Upper lobe of right lung (tissue), 1 donor: ENCODE data around the gene TIPRL. TPM values are rescaled to one million over a fixed set of nuclear protein-coding genes. Genes with fewer than 3 reads are reported as not detected.

ENCODE experiments used
- ATAC-seq: fragments of 200-7000 bp; cut with Tn5 transposase; one replicate; pipeline ENCODE4 v1.9.1; 2020; ENCODE audit warnings: mild to moderate bottlenecking, moderate library complexity
- DNase-seq: peaks from one replicate; pipeline ENCODE4 v3.0.0-alpha.2; 2020
- H3K27ac ChIP-seq: fragments of 200-600 bp; one replicate; pipeline ENCODE4 v1.8.0; 2022
- H3K27me3 ChIP-seq: fragments of 200-600 bp; one replicate; pipeline ENCODE4 v1.8.0; 2022; ENCODE audit warnings: mild to moderate bottlenecking
- H3K36me3 ChIP-seq: fragments of 200-600 bp; one replicate; pipeline ENCODE4 v1.8.0; 2022
- H3K4me1 ChIP-seq: fragments of 200-600 bp; one replicate; pipeline ENCODE4 v1.8.0; 2022
- H3K4me3 ChIP-seq: fragments of 200-600 bp; one replicate; pipeline ENCODE4 v1.8.0; 2022; ENCODE audit warnings: mild to moderate bottlenecking
- H3K9me3 ChIP-seq: fragments of 200-600 bp; one replicate; pipeline ENCODE4 v1.8.0; 2022
- intact Hi-C: fragments of 100-400 bp; cut with DNase I; formaldehyde crosslinking; loops from one replicate; pipeline ENCODE4 v1.11.0; 2022
- total RNA-seq: library from RNA; stranded (reverse); fragmentation: NEBNext Ultra II Directional; extraction: Animal tissue kit (Norgen Biotek cat#: 25700); gene quantifications from one replicate; pipeline ENCODE4 v1.2.1, GENCODE V29; 2021
- TF ChIP-seq, protein P1 (sequence below): fragments of 200-600 bp; IDR thresholded peaks from one replicate; pipeline ENCODE4 v1.8.0; 2022; ENCODE audit warnings: antibody characterized with exemption
- donor health status: DM: no; HTN: yes; CAD: no; lungs with severe emphysema.

TIPRL gene
- total RNA-seq, 1 donor from 2014 or later = 26.9 TPM

DNA sequence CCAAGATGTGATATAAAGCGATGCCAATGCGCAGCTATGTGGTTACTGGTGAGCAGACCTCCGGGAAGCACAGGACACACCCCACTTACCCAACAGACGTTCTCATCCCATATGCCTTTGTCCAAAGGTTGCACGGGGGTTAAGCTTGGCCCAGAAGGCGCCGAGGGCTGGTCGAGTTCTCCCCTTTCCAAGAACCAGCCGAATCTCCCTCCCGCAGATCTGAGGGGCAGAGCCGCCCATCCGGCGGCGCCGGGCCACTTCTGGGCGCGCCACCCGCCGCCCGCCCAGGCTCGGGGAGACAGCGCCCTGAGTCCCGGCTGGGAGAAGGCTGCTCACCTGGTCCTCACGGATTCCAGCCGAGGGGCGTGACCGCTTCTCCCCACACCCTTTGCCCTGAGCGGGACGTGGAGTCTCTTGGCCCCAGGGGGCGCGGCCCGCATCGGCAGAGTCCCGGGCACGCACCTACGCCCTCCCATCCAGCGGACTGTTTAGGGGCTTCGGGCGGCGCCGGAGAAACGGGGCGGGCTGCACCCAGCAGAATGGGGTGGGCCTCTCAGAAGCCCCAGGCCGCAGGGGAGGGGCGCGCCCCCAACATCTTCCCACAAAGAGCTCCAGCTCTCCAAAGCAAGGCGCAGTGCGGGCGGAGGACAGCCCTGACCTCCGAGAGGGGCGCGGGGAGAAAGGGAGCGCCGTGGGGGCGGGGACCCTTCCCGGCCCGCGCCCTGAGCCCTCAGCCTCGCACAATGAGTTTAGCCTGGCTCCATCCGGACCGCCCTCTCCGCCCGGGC is 42.6 kb upstream of the TIPRL start:
- Histone ChIP-seq H3K9me3 (no peaks in the 10 kb centered on the region), H3K27ac (peak overlapping the region; percentile 66), H3K36me3 (no peaks in the 10 kb centered on the region), H3K4me1 (peaks cover 7% of the 10 kb centered on the region), H3K4me3 (peak overlapping the region; percentile 82), H3K27me3 (no peaks in the 10 kb centered on the region)
- intact Hi-C loops = no loop called here
- peak; percentile 69 for DNase-seq
- peak; percentile 70 for ATAC-seq
- TF ChIP-seq, protein P1, sequence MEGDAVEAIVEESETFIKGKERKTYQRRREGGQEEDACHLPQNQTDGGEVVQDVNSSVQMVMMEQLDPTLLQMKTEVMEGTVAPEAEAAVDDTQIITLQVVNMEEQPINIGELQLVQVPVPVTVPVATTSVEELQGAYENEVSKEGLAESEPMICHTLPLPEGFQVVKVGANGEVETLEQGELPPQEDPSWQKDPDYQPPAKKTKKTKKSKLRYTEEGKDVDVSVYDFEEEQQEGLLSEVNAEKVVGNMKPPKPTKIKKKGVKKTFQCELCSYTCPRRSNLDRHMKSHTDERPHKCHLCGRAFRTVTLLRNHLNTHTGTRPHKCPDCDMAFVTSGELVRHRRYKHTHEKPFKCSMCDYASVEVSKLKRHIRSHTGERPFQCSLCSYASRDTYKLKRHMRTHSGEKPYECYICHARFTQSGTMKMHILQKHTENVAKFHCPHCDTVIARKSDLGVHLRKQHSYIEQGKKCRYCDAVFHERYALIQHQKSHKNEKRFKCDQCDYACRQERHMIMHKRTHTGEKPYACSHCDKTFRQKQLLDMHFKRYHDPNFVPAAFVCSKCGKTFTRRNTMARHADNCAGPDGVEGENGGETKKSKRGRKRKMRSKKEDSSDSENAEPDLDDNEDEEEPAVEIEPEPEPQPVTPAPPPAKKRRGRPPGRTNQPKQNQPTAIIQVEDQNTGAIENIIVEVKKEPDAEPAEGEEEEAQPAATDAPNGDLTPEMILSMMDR = no peak

DNA sequence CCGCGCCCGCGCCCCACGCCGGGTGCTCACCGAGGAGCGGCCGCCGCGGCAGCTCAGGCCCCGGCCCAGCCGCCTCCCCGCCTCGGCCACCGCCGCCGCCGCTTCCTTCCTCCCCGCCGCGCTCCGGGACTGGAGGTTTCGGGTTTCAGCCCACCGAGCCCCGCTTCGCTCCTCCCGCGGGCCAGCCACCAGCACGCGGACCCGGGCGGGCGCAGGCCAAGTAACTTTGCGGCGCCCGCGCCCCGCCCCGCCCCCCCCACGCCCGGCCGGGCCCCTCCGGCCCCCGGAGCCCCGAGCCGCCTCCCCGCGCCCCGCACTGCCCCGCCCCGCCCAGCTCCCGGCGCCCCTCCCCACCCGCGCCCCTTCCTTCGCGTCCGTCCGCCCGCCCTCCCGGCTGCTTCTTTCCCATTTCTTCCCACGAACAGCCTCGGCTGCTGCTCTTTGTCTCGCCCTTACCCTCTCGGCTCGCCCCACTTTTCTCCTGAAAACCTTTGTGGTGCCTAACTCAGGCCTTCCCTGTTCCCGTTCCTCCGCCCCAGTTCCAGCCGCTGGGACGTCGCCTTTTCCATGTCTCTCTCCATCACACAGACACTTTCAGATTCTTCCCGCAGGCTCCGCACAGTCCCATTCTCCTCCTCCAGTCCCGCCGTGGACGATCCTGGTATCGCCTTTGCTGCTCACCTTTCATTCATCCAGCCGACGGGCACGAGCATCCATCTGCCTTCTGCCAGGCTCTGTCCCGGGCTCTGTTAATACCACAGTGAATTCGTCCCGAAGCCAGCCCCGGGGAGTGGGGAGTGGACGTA is 41.9 kb upstream of the TIPRL start, which contains the start of gene GPR161:
Gene GPR161 (minus strand): TSS at position 222 of the 806 bp plus-strand sequence. CDS start 32,080 bp downstream, outside the sequence.
- Histone ChIP-seq H3K4me1 (peaks cover 7% of the 10 kb centered on the region), H3K4me3 (peak within 1 kb of the TSS; percentile 82), H3K36me3 (no peaks in the 10 kb centered on the region), H3K9me3 (no peaks in the 10 kb centered on the region), H3K27me3 (no peaks in the 10 kb centered on the region), H3K27ac (peak within 1 kb of the TSS; percentile 69)
- ATAC-seq (peak; percentile 66), DNase-seq (peak; percentile 77)
- intact Hi-C loops = no loop called here
- TF ChIP-seq, protein P1 = no peak

DNA sequence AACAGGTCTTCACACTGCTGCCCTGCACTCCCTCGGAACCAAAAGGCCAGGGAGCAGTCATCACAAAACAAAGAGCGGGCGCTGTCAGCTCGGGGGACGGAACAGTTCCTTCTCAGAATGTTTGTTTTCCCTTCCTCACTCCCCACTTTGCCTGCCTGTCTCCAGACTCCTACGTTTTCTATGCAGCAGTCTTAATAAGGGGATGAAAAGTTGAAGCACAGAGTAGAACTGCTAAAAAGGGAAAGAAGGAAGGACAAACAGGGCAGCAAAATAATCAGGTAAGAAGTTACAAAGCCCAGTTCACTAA is 41.3 kb upstream of the TIPRL start:
- H3K4me3 ChIP-seq = peak overlapping the region; percentile 82
- no peaks in the 10 kb centered on the region for H3K27me3 ChIP-seq
- H3K27ac ChIP-seq = peak overlapping the region; percentile 69
- H3K4me1 ChIP-seq = peaks cover 7% of the 10 kb centered on the region
- H3K36me3 ChIP-seq = no peaks in the 10 kb centered on the region
- no peak for ATAC-seq
- TF ChIP-seq, protein P1 = no peak
- DNase-seq = no peak
- intact Hi-C loops = no loop called here
- no peaks in the 10 kb centered on the region for H3K9me3 ChIP-seq

DNA sequence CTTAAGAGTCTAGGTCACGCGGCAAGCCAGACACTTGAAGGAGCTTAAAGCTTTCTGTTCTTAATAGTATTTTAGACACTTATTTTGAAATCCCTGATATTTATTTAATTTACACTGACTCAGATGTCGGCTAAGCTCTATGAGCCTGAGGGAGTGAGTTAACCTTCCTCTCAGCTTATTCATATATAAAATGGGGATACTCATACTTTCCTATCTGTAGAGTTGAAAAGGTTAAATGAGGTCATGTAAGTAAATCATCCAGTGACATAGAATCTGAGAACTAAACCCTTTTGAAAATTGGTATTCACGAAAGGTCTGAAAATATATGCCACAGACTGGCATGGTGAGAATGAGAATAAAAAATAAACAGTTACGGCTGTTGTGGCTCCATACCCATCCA is 40.6 kb upstream of the TIPRL start:
- Histone ChIP-seq H3K9me3 (no peaks in the 10 kb centered on the region), H3K27ac (peak overlapping the region; percentile 69), H3K4me3 (no peak overlapping the region), H3K4me1 (peaks cover 7% of the 10 kb centered on the region), H3K27me3 (no peaks in the 10 kb centered on the region), H3K36me3 (no peaks in the 10 kb centered on the region)
- TF ChIP-seq, protein P1 = no peak
- intact Hi-C loops = no loop called here
- no peak for ATAC-seq
- no peak for DNase-seq

DNA sequence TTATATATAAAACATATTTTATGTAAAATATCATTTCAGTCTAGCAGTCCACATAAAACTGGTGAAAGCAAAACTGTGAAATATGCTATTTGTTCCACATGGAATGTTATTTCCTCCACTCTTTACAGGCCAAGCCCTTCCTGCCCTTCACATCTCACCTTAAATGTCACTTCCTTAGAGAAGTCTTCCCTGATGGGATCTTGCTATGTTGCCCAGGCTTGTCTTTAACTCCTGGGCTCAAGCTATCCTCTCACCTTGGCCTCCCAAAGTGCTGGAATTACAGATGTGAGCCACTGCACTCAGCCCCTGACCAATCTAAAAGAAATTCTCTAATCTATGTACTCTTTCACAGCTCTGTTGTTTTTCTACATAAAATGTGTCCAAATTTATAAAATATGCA is 39.7 kb upstream of the TIPRL start:
- TF ChIP-seq, protein P1 = no peak
- intact Hi-C loops = no loop called here

More for the DNA sequence above, 39.7 kb upstream of the TIPRL start:
- H3K27ac ChIP-seq = no peak overlapping the region
- no peak overlapping the region for H3K4me3 ChIP-seq
- no peaks in the 10 kb centered on the region for H3K36me3 ChIP-seq
- DNase-seq (no peak), ATAC-seq (no peak)
- H3K27me3 ChIP-seq = no peaks in the 10 kb centered on the region
- H3K4me1 ChIP-seq = peaks cover 7% of the 10 kb centered on the region
- no peaks in the 10 kb centered on the region for H3K9me3 ChIP-seq
